SK-N-DZ (cell line): ENCODE measurements around the gene CEP63.

Experiments
- DNase-seq: peaks from one replicate; pipeline ENCODE4 v3.0.0-alpha.2; 2015; ENCODE audit warnings: low spot score

CEP63 gene

DNA sequence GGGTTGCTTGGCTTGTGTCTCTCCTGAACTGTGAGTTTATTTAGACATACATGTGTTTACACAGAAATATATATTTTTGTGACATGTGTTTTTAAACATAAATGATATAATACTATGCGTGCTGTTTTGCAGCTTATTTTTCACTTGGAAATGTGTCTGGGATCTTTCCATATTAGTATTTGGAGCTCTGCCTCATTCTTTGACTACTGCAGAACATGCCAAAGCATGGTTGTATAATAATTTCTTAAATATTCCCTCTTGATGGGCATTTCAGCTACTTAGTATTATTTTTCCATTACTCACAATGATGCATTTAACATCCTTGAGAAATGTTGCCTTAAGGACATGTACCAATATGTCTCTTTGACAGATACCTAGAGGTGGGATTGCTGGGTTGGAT lies 19.5 kb upstream of the CEP63 start:
- no peak for DNase-seq

DNA sequence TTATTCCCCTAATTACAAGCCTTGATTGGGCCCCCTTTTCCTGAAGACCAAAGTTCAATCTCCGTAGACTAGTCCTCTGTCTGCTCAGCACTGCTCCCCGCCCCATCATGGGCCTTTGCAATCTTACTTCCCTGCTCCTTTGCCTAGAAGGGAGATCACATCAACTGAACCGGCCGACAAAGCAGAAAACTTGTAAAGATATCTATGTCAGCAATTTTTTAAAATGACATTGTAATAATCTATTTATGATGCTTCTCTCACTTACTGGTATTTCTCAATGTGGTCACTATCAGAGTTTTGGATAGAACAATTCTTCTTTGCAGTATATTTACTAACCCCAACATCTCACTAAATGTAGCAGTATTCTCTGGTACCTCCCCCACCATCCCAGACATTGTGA lies 17.3 kb upstream of the CEP63 start:
- DNase-seq: no peak

DNA sequence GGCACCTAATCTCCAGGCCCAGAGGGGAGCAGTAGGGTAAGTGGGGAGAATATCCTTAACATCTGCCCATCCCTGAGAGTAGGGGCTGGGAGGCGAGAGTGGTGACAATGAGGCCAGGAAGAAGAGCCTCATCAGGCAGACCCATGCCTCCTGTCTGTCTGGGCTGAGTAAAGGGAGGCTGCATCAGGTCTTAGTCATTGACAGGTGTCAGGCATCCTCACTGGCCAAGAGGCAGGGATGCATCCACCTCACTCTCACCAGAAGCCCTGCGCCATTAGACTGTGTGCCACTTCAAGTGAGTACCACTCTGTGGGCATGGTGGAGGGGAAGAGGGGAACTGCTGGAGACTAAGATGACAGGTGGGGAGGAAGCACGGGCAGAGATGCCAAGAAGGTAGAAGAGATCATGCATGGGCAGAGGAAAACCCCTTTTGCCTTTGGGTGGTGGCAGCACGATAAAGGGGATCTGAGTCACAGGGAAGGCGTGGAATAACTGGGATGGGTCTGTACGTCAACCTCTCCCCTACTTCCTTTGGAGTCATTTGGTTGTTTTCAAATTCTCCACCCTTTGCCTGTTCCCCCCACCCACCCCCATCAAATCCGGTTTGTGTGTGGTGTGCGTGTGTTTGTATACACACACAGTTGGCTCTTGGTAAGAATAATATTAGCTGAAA lies 14.2 kb upstream of the CEP63 start:
- DNase-seq: no peak

DNA sequence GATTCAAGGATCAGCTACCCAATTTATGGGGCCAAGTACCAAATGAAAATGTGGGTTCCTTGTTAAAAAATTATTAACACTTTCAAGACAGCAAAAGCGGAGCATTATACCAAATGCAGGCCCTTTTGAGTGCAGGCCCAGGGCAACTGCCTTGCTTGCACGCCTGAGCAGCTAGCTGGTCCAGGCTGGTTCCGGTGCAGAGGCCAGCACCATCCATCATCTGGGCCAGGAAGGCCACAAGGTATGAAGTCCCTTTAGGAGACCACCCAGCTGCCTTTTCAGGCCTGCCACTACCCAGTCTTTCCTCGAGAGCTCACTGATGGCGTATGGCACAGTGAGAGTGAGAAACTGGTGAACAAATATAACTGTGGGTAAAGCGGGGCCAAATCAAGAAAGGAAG lies 13.0 kb upstream of the CEP63 start:
- no peak for DNase-seq

DNA sequence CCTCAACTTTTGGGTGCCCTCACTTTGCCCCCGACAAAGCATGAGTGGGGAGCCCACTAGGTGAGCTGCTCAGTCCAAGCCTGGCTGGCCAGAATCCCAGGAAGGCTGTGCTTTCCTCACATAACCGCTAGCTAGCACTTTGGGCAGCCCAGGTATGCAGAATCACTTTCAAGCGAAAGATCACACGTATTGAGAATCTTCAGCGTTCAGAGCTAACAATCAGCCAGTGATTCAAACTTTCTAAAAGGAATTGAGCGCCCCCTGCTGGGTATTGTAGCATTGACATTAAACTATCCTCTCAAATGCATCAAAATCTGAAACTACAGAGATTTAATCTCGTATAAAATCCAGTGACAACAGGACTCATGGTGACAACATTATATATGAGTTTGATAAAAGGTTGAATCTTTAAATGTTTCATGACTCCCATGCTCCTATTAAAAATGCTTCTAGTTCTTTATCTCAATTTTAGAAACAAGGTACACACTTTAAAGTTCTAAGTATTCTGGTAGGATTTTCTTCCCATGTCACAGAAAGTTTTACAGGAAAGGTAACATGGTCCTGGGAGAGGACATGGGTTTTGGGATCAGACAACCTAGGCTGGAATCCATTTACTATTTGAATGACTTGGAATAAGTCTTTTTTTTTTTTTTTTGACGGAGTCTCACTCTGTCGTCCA lies 11.8 kb upstream of the CEP63 start:
- DNase-seq: peak; percentile 68

DNA sequence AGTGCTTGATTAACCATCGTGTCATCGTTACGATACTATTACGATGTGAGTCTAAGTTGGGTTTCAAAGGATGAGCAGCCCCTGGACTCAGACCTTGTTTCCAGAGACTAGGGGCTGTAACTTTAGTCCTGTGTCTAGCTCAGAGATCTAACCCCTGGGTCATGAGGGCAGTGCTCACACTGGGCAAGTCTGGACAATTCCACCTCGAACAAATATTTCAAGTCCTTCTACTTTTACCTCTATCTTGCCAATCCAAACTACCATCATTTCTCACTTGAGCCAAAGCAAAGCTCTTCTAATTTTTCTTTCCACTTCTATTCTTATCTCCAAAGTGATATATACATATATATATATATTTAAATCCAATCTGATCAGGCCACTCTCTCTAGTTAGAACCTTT lies 10.9 kb upstream of the CEP63 start:
- no peak for DNase-seq

DNA sequence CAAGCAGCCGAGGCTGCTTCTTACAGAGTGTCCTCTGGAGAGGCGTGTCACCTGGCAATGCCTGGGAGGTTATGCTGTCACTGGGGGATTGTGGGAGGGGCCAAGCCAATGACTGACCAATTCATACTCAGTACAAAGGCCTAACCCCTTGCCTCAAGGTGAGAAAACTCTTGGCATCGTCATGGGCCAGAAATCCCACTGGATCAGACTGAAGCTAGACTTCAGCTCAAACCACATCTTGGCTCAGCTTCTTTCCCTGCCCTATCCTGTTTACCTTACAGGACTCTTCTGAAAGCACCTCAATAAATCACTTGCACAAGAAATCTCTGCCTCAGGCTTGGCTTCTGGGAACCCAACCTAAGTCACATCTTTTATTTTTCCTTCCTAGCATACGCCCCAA lies 9.6 kb upstream of the CEP63 start:
- no peak for DNase-seq

DNA sequence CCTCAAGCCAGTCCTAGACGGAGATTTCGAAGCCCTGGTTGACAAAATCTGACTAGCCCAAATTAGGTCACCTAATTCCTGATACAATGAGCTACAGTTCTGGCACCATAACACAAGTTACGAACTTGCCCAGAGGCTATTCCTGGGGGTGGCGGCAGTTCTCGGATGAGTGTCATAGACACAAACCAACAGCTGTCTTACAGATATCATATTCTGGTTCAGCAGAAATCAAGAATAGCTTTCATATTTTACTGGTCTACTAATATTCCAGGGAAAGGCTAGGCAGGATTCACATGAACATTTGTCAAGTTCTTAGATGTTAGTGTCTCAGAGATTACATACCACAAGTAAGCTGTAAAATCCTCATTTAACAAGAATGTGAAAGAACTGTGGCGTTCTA lies 8.9 kb upstream of the CEP63 start:
- DNase-seq: no peak

DNA sequence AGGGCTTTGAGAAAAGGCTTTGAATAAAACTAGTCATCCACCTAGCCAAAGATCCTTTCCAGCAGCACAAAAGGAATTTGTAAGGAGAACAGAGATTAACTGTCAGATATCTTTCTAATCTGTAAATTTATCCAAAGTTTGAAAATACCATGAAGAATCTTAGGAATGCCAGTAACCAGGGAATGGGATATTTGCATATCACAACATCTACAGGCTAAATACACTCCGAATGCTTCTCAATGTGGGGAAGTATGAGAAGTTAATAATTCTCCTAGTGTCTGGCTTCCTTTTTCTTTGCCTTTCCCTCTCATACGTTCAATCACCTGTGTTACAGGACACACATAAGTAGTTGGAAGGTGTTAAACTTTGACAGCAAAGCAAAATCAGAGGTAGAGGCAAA lies 7.9 kb upstream of the CEP63 start:
- no peak for DNase-seq

DNA sequence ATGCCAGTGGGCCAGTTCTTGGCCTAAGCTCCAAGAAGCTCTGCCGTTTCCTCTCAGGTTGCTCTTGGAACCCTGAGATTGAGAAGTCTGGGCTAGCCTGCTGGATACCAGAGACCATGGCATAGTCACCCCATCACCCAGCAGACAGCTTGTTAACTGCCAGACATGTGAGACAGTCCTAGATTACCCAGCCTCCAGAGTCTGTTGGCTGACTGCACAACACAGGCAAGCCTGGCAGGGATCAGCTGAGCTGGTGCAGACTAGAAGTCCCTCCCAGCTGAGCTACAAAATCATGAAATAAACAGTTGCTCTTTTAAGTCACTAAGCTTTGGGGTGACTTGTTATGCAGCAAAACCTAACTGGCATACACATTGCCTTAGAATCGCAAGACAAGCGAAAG lies 5.3 kb upstream of the CEP63 start:
- no peak for DNase-seq

DNA sequence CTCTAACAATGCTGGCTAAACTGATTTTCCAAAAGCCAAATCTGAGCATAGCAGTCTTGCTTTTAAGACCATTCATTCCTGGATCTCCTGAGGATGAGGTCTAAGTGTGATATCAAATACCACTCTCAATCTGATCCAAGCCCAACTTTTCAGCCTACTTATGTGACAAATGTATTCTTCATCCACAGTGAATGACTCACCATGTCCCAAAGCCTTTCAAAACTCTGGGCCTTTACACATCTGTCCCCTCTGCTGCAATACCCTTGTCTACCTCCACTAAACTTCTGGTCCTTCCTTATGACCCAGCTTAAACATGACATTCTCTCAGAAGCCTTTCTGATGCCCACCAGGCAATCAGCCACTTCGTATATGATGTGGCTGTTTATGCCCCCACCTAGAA lies 4.7 kb upstream of the CEP63 start:
- DNase-seq: no peak

DNA sequence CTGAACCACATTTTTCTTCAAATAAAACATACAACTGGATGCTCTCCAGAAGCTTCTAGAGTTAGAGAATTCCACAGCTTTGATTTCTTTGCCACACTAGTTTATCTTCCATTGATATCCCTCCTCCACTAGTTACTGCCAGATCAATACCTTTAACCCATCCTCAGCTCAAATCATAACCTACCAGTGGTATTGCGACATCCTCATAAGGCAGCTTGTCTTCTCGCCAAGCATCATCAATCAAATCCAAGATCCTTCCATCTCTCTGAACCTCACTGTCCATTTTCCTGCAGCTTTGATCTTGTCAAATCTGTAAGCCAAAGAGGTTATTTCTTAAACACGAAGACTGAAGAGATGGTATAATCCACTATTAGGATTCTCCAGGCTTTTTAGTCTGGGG lies 3.2 kb upstream of the CEP63 start:
- DNase-seq: no peak

DNA sequence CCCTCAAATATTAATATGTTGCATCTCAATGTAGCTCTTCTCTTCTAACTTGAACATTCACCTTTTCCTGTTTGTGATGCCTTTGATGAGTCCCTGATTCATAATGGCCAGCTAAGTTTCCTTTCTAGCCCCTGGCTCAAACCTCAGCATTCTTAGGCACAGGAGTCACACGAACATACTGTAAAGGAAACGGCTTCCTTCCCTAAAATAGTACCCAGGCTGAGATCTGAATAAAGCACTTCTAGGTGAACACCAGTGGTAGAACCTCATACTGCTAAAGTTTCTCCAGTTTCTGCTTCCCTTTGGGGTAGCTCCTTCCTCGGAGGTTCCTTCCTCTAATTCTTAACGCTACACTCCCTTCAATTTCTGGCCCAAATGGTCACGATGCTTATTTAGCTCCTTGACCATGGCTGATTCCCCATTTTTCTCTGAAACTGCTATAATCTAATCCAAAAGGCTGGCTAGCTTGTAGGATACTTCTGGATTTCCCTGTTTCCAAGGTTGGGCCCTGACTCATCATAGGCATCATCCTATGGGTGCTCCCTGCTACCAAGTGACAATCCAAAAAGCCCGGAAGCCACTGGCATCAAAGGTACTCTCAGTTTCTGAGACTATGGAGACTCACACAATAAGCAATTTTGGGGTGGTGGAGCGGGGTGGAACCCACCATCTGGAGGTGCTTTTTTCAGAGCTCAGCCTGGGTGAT lies 2.5 kb upstream of the CEP63 start:
- DNase-seq: no peak

DNA sequence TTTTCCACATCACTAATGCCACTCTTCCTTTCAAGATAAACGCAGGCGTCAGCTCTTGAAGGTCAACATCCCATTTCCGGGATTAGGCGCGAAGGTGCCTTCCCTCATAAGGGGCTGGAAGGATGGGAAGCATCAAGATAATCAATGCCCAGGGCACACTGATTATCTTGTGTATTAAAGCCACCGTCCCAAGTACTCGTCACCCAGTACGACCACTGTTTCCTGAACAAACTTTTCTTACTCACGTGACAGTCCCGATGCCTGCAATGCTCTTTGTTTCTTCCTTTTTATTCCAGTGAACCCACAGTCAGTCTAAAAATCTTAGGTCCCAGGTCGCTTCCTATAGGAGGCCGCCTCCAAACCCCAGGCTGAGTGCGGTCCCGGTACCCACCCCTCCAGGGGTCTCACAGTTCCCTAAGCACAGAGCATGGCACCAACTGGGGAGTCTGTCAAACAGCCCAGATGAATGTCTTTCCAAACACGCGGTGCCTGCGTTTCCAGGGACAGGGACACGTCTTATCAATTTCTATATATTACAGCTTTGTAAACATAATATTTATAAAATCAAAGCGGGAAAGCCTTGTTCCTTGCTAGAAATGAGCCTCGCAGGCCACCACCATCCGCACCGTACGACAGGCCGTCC lies 661 bp upstream of the CEP63 start:
- no peak for DNase-seq

DNA sequence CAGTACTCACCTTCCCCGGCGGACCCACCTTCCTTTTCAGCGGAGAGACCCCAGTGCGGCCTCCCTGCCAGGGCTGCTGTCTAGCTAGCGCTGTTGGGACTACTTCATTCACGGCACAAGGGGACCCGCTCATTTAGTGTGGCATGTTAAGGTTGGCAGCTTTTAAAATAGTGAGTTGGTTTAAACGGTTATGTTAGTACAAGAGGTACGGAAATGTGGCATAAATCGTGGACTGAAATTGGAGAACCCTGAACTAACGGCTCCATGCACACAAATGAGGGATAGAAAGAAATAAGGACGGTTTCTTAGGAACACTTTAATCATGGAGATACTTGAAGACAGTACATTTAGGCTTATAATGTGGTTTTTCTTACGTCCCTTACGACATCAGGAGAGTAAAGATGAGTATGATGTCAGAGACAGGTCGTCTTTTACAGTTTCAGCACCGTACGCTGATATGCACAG lies 752 bp downstream of the CEP63 start:
- peak; percentile 47 for DNase-seq

DNA sequence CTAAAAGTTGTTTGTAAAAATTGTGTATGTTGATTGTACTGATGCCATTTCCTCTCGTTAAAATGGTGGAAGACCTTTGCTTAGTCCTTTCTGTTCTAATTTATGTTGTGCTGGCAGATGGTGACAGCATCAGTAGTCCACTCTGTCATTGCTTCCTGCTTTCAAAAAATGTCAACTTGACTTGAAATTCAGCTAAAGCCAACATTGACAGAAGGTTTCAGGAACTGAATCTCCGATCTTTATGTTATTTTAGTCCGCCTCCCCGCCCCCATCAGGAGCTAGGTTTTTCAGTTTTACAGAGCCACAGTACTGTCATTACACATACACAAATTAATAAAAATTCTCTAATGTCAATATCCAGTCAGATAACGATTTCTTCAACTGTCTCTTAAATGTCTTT lies 1.5 kb downstream of the CEP63 start:
- DNase-seq: no peak

DNA sequence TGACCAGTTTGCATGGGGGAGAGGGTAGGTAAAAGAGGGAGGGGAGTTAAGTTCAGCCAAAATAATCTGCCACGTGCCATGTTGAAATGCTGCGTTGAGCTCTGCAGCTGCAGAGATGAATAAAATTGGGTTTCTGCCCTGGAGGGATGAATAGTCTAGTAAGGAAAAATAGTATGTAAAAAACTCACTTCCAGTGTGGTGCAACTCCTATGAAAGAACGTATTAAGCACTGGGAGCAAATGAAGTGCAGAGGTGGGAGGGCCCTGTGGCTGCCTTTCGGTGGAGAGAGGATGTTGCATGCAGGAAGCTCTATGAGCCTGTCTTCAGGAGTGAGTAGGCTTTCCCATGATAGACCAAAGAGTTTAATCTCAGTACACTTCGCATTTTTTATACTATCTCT lies 8.6 kb downstream of the CEP63 start:
- no peak for DNase-seq

DNA sequence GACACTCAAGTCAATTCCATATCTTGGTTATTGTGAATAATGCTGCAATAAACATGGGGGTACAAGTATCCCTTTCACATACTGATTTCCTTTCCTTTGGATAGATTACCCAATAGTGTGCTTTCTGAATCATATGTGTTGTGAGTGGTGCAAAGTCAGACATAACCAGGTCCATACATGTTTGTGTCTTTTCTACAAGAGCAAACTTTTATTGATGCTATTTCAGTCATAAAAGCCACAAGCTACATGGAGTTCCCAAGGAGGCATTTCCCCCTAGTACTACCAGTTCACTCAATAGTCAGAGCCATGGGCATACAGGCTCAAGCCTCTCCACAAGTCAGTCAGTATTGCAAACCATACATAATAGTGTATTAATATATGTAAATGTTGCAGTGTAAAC lies 10.1 kb downstream of the CEP63 start:
- no peak for DNase-seq

DNA sequence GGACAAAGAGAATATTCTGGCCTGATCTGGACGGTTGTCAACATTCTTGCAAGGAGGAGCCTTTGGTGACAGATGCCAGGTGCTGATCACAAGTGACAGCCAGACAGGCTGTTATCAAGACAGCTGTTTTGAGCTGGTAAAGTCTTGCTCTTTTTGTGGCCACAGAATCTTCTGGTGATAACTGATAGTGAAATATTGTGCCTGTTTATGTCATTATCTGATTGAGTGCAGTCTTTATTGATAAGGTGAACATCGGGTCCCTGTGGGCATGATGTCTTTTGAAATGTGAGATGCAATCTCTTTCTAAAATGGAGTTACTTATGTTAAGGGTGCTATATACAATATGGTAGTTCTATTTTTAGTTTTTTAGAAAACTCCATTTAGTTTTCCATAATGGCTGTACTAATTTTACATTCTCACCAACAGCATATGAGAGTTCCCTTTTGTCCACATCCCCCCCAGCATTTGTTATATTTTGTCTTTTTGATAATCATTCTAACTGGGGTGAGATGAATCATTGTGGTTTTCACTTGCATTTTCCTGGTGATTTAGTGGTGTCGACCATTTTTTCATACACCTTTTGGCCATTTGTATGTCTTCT lies 10.7 kb downstream of the CEP63 start:
- DNase-seq: peak; percentile 96

DNA sequence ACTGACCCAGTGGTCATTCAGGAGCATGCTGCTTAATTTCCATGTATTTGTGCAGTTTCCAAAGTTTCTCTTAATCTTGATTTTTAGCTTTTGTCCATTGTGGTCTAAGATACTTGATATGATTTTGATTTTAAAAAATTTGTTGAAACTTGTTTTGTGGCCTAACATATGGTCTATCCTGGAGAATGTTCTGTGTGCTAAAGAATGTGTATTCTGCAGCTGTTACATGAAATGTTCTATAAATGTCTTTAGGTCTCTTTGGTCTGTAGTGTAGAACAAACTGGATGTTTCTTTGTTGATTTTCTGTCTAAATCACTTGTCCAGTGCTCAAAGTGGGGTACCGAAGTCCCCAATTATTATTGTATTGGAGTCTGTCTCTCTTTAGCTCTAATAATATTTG lies 17.4 kb downstream of the CEP63 start:
- no peak for DNase-seq

DNA sequence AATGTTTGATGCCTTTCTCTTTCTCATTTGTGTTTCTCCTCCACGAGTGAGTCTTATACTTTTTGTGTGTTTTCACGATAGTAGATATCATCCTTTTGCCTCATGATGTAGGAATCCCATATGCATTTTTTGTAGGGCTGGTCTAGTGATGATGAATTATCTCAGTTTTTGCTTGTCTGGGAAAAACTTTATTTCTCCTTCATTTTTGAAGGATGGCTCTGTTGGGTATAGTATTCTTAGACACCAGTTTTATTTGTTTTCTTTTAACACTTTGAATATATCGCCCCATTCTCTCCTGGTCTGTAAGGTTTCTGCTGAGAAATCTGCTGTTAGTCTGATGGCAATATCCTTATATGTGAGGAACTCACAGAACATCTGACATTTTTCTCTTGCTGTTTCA lies 18.3 kb downstream of the CEP63 start:
- DNase-seq: no peak

DNA sequence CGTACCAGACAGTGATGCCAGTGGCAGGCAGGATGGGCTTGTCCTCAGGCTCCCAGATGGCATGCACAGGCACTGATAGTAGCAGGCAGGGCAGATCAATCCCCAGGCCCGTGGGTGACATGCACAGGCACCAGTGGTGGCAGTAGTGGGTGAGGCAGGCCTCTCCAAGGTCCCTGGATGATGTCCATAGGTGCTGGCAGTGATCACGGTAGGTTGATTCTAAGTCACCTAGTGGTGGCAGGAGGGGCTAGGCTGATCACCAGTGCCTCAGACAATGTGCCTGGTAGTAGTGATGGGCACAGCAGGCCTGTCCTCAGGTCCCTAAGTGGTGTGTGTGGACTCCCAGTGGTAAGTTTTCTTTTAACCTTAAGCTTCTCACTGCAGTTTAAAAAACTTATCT lies 19.6 kb downstream of the CEP63 start:
- no peak for DNase-seq
